ENCODE data around the gene PHF2.

Gene PHF2

DNA sequence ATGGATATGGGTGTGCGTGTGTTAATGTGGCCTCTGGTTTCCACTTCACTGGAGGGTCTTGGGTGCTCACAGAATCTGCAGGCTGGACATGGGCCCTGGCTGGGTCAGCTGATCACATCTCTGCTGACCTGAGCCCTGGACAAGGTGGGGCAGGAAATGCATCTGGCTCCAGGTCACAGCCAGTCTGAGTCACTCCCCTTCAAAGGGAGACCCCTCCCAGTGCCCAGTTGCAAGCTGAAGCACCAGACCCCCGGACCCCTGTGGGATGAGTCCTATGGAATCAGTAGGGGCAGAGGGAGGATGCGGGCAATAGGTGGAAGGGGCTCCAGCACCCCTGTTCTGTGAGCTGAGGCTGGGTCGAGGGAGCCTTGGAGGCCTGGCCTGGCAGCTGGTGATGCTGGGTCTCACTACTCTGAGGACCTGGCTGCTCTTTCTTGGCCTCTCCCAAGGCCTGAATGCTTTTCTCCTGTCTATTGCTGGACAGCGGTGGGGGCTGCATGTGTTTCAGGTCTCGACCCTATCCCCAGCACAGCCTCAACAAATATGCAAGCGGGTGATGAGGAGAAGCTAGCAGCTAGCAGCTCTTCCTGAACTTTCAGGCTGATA, 54.5 kb downstream of the PHF2 start:
- DNase-seq (ENCODE audit: low read depth in 2 of 2) = no peak

DNA sequence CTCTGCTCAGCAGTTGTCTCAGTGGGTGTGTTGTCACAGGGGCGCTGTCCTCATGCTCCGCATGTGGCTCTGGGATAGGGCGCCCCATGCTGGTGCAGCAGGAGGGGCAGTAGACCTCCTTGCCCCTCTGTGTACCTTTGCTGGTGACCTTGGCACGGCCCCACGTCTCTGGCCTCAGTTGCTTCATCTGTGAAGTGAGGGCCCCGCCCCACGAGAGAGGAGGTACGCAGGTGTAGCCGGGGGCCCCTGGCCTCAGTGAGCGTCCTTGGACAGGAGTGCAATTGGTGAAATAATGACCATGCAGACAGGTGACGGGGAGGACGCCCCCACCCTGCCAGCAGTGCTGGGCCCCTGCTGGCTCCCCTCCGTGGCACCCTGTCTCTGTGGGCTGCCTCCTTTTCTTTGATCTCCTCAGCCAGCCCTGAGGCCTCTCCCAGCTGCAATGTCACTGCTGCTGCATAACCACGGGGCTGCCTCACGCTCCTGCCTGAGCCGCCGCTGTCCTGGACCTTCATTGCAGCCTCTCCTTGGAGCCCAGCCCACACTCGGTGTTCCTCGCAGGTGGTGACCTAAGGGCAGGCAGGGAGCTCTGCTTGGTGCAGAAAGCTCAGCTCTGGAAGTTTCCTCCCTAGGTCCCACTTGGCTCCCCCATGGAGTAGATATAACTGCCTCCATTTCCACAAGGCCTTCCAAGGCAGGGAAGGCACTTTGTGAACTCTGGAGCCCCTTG, 57.3 kb downstream of the PHF2 start:
- DNase-seq (ENCODE audit: low read depth in 2 of 2) = no peak

DNA sequence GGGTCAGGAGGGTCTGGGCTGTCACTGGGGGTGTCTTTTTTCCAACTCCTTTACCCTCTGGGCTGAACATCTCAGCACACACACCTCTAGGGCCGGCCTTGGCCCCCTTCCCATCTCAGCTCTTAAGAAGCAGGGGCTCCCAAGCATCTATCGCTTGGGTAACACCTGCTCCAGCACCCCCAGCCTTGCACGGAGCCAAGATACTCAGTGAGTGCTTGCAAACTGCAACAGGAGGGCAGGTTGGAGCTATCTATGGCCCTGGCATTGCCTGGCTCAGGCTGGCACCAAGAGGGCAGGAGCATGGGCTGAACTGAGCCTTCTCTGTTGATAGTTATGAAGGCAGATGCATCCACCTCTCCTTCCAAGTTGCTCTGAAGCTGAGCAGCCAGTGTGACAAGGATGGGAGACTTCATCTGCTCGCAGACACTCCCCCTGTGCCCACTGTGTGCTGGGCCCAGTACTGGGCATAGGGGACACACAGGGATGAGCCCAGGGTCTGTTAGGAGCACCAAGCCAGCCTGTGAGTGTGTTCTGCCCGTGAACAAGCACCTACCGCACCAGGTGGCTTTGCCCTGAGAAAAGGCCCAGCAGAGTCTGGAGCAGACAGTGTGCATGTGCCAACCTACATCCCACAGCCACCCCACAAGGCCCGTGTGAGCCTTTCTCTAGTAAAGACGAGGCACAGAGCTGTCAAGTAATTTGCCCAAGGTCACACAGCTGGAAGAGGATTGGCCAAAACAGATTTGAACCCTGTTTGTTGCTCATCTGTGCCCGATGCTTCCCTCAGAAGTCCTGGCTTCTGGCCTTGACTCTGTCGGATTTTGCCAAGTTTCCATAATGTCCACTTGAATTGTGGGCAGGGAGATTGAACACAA, 58.2 kb downstream of the PHF2 start:
- no peak for DNase-seq (ENCODE audit: low read depth in 2 of 2)

DNA sequence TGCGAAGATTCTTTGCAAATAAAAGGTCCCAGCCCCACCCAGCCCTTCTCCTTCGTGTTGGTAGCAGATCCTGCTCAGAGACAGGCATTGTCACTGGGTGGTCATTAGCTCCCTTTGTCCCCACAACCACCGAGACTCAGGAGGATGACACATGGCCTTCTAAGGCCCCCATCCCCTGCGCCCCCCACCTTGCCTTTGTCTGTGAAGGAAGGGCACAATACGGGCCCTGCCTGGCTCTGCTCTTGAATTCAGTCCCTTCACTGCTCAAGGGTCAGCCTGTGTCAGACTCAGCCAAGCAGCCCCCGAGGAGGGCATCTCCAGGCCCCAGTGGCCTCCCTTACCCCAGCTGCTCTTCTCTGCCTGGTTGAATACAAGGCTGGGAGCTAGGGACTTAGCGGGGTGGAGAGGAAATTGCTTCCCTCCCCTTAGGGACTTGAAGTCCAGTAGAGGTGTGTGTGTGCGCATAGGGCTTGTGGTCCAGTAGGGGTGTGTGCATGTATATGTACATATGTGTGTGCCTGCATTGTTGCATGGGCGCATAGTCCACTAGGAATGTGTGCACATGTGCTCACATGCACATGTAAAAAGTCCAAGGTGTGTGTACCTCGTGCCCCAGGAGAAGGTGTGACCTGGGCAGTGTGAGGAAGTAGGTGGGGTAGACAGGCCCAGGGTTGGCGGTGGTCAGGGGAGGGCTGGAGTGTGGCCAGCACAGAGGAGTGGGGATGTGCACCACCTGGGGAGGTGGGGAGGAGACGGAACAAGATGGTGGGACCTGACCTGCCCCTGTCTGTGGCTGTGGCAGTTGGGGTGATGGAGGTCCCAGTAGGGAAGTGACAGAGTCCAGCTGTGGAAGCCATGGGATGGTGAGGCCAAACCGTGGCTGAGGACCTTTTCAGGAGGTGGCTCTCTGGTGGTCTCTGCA, 59.1 kb downstream of the PHF2 start:
- DNase-seq (ENCODE audit: low read depth in 2 of 2) = no peak

DNA sequence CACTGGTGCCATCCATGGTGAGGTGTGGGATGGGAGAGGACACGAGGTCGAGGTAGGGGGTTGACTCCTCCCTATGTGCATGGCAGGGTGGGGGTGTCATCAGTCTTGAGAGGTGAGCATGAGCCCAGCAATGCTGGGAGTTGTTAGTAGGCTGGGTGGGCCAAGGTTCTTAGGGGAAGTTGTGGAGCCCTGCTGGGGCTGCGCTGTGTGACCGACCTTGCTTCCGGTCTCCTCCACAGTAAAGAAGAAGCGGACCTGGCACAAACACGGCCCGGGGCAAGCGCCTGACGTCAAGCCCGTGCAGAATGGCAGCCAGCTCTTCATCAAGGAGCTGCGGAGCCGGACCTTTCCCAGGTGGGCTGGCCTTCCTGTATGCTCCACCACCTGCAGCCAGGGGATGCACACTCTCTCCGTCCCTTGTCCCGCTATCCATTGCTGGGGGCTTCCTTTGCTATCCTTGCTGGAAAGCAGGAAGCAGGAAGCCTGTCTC, 59.8 kb downstream of the PHF2 start:
- DNase-seq (ENCODE audit: low read depth in 2 of 2) = no peak

- no peak for DNase-seq (ENCODE audit: low read depth in 2 of 2)
These were observed 60.3 kb downstream of the PHF2 start for GRCh38 chr9:93636667-93637066.

DNA sequence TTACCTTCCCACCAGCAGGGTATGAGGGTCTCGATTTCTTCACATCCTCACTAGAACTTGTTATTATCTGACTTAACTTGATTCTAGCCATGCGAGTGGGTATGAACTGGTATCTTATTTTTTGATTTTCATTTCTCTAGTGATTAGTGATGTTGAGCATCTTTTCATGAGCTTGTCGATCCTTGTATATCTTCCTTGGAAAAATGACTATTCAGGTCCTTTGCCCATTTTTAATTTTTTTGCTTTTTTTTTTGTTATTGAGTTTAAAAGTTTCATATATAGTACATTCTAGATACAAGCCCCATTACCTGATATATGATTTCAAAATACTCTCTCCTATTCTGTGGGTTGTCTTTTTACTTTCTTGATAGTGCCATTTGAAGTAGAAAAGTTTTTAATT, 61.5 kb downstream of the PHF2 start:
- DNase-seq (ENCODE audit: low read depth in 2 of 2) = no peak

GRCh38 chr9:93640027-93640426, 63.6 kb downstream of the PHF2 start:
- DNase-seq (ENCODE audit: low read depth in 2 of 2) = no peak

GRCh38 chr9:93642961-93643360, 66.6 kb downstream of the PHF2 start:
- DNase-seq (ENCODE audit: low read depth in 2 of 2) = no peak

DNA sequence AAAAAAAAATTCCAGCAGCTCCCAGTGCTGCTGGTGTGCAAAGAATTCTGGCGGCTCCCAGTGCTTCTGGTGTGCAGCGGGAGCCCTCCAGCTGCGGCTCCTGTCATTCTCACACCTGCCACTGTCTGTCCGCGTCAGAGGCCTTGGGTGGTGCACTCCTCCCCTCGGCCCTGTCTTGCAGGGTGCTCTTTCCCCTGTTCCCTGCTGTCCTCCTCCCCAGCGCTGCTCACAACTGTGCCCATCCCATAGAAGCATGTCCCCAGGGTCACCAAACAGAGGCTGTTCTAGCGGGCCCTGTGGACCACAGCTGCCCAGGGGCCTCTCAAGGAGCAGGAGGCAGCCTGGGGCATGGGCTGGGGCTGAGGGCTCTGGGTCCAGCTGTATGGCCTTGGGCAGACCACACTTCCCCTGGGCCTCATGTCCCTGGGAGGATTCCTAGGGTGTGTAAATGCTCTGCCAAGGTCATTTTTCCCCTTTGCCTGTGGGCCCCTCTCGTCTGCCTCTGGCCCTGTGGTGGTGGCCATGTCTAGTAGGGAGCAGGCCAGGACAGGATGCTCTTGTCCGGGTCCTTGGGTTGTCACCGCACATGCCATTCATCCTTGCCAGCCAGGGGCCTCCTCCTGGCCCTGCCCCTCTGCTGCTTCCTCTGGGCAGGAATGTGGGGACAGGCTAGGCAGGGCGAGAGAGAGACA, 68.2 kb downstream of the PHF2 start:
- DNase-seq (ENCODE audit: low read depth in 2 of 2) = no peak

- DNase-seq (ENCODE audit: low read depth in 2 of 2) = no peak
These were observed 68.9 kb downstream of the PHF2 start for GRCh38 chr9:93645149-93645889.

- no peak for DNase-seq (ENCODE audit: low read depth in 2 of 2)
These were observed 69.7 kb downstream of the PHF2 start for GRCh38 chr9:93645921-93646639.

DNA sequence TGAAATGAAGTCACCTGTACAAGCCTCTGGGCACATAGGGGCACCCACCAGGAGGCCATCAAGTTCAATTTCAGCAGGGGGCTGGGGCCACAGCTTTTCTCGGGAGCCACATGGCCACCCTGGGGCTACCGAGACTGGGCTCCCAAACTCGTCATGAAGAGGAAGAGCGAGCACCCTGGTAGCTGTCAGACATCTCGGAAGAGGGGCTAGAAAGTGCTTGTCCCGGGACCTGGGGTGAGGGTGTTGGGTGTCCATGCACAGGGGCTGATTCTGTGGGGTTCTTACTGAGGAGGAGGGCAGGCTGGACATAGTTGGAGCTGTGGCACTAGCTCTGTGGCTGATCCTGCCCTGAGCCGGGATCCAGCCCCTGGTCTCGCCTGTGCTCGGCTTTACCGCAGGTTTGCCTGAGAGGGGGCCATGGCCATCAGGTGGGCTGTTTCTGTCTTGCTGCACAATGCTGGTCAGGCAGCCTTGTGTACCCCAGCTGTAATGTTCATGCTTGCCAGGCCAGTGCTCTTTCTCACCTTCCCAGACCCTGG, 70.3 kb downstream of the PHF2 start:
- DNase-seq (ENCODE audit: low read depth in 2 of 2) = no peak

- no peak for DNase-seq (ENCODE audit: low read depth in 2 of 2)
These were observed 71.8 kb downstream of the PHF2 start for GRCh38 chr9:93648181-93648580.

- DNase-seq (ENCODE audit: low read depth in 2 of 2) = no peak
These were observed 72.5 kb downstream of the PHF2 start for GRCh38 chr9:93648836-93649235.

DNA sequence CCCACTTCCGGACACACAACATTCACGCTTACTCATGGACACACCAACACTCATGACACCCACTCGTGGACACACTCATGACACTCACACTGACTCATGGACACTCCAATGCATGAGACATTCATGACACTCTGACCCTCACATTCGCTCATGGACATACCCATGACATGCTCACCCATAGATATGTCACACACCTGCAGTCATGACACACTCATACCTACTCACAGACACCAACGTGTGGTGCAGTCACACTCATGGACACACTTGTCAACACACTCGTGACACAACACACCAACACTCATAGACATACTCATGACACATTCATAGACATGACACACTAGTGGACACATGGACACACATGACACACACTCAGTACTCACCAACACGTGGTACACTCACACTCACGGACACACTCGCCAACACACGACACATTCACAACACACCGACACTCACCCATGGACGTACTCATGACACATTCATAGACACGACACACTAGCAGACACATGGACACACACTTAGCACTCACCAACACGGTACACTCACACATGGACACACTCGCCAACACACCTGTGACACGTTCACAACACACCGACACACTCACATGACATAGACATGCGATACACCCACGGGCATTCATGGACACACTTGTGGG, 73.4 kb downstream of the PHF2 start:
- DNase-seq (ENCODE audit: low read depth in 2 of 2) = no peak

DNA sequence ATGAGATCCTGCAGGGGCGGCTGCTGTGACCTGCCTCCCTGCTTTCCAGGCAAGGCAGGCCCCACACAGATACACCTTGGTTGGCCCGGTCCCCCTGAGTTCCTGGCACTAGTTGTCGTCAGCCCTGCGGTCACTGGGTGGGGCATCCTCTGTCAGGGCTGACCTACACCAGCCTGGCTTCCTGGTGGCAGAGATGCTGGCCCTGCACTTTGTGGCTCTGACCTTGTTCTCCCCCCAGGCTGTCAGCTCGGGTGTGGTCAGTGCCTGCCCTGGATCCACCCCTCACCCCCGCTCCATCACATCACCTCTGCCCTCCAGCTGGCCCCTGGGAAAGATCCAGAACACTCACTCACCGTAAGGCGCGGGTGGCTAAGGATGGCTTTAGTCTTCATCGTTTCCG, 74.1 kb downstream of the PHF2 start:
- DNase-seq (ENCODE audit: low read depth in 2 of 2) = no peak

DNA sequence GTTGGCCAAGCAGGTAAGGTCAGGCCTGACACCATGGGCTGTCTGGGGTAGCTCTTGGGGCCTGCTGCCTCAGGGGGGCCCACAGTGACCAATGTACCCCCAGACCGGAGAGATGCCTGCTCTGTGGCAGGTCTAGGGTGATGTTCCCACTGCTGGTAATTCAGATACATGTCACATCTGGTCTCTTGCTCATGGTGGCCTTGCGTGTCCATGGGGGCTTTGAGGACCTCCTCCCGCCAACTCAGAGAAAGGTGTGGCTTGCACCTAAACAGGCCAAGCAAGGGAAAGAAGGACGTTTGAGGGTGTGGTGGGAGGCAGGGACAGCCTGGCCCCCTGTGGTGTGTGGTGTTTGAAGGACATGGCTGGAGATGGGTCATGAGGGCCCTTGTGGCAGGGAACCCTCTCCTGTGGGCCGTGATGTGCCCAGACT, 75.2 kb downstream of the PHF2 start:
- DNase-seq (ENCODE audit: low read depth in 2 of 2) = no peak

All from activated CD8-positive, alpha-beta memory T cell treated with anti-CD3 and anti-CD28 coated beads for 4 hours (primary cell).